Left colon (tissue), 2 donors: ENCODE results near the gene FBXW4. TPM values are rescaled to one million over a fixed set of nuclear protein-coding genes. Genes with fewer than 3 reads are reported as not detected.
A peak's percentile ranks its signal among the peaks of the same experiment; 100 is the strongest.
"Not testable (repeated sequence)": the region's sequence is repeated elsewhere in the genome, so short reads cannot be mapped to it uniquely, and the experiment has no call there.

ENCODE experiments used
- ATAC-seq: fragments of 200-7000 bp; cut with Tn5 transposase; one replicate; pipeline ENCODE4 v1.9.1; 2020; ENCODE audit warnings: mild to moderate bottlenecking, moderate library complexity
- DNase-seq, 2 donors: peaks; one replicate each; pipeline ENCODE4 v3.0.0-alpha.2; 2020
- intact Hi-C, 2 donors: fragments of 100-400 bp; cut with DNase I in 1 of 2; cut with micrococcal nuclease in 1 of 2; formaldehyde crosslinking; loops; one replicate each; pipeline versions ENCODE4 v1.11.2 to v1.14.0; 2022; cut with DNase I, micrococcal nuclease
- total RNA-seq, 2 donors: library from RNA; stranded (reverse); fragmentation: NEBNext Ultra II Directional; extraction: Animal tissue kit (Norgen Biotek cat#: 25700); gene quantifications; one replicate each; pipeline ENCODE4 v1.2.1, GENCODE V29; 2021
- donor health status: DM: no; HTN: no; CAD: no.
- donor health status: DM: yes; HTN: yes; CAD: no.

Gene FBXW4
- total RNA-seq, 2 donors from 2014 or later = 57.3 to 57.5 TPM

- DNase-seq (no peak), ATAC-seq (no peak)
- intact Hi-C loops = loop anchor here in 1 of 2 donors (5.0 kb wide), 1 partner anchor 175 kb away; the partner anchor contains the start of gene NPM3
Observed at GRCh38 chr10:101607124-101607523, 87.8 kb downstream of the FBXW4 start.

GRCh38 chr10:101602761-101603398, 92.1 kb downstream of the FBXW4 start:
- ATAC-seq (peak; percentile 86), DNase-seq (peak; percentile 52 to 75)
- intact Hi-C loops = no loop called here

DNA sequence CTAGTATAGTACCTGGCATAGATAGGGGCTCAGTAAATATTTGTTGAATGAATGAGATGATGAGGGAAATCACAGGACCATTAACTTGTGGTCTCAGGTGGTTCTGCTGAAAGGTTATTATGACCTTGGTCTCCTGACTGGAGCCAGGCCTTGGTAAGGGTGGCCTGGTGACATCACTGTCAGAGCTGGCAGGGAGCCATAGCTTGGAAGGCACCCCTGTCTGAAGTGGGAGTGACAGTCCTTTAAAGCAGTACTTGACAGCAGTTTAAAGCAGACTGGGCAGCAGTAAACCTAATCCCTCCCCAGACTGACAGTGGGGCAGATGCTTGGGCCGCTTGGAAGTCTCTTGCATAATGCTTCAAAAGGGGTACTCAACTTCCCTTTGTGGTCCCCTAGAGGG, 93.4 kb downstream of the FBXW4 start:
- no peak for DNase-seq
- no peak for ATAC-seq
- intact Hi-C loops = no loop called here

DNA sequence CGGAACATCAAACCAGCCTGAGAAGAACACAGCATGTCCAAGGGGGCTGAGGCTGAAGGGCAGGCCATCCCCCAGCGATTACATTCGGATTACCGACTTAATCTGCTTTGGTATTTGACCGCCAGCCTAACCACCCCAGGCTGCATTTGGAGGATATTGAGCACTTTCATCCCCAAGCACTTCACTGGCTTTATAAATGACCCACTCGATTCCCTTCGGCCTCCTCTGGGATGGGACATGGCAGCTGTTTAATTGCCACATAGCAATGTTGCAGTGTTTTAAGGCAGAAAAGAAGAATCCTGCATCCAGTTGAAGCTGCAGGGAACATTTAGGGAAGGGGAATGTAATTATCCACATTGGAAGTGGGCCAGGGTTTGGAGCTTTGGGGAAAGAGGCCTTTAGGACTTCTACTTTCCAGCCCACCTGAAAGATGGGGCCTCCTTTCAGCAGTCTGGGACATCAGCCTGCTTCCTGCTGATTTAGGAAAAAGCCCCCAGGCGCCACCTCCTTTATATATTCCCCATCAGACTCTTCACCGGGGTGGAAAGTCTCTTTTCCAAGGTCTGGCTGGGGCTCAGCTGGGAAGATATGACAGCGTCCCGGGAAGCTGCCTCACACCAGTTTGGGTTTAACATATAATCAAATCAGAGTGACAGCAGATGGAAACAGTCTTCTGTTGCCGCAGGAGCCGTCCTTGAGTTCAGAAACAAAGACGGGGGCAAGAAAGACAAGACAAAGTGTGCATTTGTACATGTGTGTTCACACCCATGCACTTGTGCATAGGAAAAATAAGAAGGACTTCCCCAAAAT, 97.7 kb downstream of the FBXW4 start:
- intact Hi-C loops = no loop called here
- no peak for DNase-seq

DNA sequence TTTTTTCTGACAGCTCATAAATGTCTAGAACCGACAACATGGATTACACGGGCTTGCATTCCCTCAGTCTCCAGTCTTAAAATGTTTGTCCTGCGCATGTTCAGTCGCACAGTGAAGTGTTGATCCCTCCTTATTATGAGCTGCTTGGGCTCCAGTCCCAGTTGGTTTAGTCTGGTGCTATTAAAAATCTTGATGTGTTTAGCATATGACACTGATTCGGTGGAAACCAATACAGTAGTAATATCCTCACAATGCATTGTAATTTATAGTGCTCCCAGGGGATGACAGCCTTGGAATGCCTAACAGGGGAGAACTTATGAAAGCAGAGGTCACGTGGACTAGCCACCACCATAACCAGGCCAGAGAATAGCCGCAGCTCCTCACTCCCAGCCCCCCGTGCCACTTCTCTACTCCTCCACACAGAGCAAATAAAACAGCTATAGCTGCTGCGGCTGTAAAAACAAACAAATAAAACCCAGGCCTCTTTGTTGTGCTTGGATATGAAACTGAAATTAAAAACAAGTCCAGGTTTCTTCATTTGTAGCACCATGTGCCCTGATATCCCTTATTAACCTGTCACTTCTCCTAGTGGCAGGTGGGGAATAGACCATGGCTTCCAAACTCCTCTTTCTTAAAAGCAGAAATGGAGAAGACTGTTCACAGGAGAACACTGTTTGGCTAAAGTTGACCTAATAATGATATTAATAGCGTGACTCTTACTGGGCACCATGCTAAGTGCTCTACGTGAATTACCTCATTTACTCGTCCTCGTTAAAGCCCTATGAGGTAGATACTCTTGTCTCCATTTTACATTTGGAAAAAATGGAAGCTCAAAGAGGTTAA, 99.2 kb downstream of the FBXW4 start:
- intact Hi-C loops = no loop called here
- ATAC-seq = peak; percentile 33
- DNase-seq = no peak

More for the DNA sequence above, 97.7 kb downstream of the FBXW4 start:
- no peak for ATAC-seq

DNA sequence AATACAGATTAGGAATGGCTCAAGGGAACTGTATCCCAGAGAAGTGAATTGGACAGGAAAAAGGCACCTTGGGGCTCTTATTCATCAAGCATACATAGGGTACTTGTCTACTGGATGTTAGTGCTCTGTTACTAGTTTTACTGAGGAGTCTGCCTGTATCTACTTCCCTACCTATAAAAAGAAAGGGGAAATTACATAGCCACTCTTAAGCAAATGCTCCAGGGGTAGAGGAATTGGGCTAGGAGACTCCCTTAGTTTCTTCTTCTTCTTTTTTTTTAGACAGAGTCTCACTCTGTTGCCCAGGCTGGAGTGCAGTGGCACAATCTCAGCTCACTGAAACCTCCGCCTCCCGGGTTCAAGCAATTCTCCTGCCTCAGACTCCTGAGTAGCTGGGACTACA, 101.6 kb downstream of the FBXW4 start:
- intact Hi-C loops, ATAC-seq, DNase-seq: not testable (repeated sequence)

DNA sequence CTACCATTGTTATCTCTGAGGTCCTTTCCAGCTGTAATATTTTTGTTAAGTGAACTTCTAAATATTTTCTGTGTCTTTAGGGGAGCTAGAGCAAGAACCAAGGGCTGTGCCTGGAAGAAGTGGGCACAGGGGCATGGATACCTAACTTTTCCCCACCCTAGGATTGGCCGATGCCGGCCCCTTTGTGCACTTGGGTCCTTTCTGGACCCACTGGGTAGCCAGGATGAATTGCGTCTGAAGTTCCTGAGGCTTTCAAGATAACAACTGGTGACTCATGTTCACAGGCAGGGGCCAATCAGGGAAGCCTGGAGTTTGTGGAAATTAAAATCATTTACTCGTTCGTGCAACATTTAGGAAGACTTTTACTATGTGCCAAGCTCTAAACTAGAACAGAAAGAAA, 106.1 kb downstream of the FBXW4 start:
- DNase-seq (no peak), ATAC-seq (no peak)
- intact Hi-C loops = no loop called here

GRCh38 chr10:101587725-101588653, 107.0 kb downstream of the FBXW4 start, which contains the start of the genes DPCD and POLL:
Gene DPCD (plus strand): TSS chr10:101588321. CDS start chr10:101588337, 16 bp downstream.
Gene POLL (minus strand): TSS chr10:101588257. CDS start chr10:101587360, 897 bp downstream.
- intact Hi-C loops = no loop called here
- DNase-seq = peak; percentile 97 to 100
- peak; percentile 98 for ATAC-seq

DNA sequence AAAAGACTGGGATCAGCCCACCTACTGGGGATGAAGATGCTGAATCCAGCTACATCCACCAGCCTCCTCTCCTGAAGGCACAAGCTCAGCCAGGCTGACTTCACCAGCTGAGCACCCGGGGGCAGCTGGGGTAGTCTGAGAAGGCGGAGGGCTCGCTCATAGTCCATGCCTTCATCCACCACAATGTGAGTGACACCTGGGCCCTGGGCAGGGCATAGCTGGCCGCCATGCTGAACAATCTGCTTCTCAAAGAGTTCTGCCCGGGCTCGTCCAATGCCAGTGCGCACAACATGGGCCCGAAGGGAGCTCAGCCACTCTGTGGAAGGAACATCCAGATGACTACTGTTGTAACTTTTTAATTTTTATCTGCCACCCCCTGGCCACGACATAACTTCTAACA, 109.1 kb downstream of the FBXW4 start:
- DNase-seq (no peak), ATAC-seq (no peak)

DNA sequence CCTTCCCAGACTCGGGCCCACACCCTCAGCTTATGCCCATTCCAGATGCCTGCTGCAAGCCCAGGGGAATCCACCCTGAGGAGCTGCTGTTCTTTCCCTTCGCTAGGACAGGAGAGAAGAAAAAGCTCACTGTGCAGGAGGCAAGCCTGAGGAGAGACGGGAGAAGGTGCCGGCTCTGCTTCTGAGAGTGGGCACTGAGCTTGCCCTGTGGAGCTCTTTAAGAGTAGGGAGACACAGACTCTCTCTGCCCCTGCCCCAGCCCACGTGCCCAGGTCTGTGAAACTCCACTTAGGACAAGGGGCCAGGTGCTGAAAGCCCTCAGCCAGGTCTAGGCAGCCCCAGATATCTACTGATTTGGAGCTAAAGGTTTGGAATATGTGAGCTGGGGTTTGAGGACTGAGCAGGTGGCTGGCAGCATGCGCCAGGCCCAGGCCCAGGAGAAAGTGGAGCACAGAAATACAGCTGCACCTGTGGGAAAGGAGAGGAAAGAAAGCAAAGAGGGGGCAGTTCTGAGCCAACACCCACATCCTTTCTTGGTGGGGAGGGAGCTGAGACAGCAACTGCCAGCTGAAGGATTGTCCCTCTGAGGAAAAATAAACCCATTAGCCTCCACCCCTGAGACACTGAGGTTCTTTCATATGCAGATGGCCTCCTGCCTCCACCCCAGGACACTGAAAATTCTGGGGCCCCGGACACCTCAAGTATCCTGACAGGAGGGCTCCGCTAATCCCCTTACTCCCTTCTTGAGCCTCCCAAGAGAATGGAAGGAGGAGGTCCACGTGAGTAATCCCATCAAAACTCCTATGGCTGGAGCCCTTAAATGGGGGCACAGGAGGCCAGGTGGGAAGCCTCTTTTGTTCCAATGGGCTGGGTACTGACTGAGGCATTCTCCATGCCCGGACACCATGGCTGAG, 114.2 kb downstream of the FBXW4 start:
- ATAC-seq (no peak), DNase-seq (no peak)
- intact Hi-C loops = no loop called here

More for the DNA sequence above, 109.1 kb downstream of the FBXW4 start:
- intact Hi-C loops = no loop called here

- DNase-seq (no peak), ATAC-seq (no peak)
- intact Hi-C loops = no loop called here
Observed at GRCh38 chr10:101579516-101579870, 115.5 kb downstream of the FBXW4 start.

GRCh38 chr10:101578803-101579515, 116.0 kb downstream of the FBXW4 start:
- DNase-seq (no peak), ATAC-seq (no peak)
- intact Hi-C loops = no loop called here

DNA sequence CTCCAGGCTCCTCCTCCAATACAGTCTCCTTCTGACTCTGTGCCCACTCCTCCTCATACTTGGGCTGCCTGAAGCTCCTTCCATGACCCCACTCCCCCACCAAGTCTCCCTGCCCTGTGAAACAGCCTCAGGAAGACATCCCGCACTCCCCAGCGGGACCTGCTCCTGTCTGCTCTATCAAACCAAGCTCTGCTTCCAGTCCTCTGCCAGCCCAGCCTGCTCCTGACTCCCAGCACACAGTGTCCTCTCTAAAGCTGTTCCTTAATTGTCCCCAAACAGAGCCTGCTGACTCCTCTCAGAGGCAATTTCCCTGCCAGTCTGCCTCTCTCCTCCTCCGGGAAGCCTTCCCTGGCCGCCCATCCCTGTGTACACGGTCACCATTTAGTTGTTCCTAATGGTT, 116.8 kb downstream of the FBXW4 start:
- DNase-seq = no peak
- intact Hi-C loops = no loop called here
- no peak for ATAC-seq

DNA sequence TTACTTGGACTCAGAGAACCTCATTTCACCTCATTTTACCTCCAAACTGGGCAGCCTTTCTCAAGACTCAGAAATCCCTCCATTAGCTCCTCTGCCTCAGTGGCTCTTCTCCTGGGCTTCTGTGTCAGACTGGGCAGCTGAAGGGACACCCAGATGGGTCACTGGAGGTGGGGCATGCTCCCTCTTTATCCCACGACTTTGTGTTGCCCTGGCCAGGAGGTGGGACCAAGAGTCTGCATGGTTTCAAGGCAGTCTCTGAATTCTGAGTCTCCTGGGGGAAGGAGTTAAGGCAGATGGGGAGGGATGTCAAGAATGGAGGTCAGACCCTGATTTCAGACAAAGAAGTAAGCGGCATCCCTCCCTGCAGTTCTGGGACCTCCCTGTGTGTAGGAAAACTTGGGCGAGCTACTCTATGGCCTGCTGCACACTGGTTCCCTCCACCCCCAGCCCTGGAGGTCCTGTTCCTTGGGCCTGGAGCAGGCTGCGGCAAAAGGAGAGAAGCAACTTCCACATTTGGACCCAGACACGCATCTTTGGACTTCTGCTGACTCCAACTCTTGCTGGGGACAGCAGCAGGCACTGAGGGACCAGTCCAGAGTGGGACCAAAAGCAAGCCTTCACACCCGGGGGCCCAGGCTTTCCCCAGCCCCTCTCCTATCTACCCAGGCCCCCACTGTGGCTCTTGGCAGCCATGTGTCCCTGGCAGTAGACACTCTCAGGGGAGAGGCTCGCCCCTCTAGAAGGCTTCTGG, 117.7 kb downstream of the FBXW4 start:
- intact Hi-C loops = no loop called here
- DNase-seq (no peak), ATAC-seq (no peak)

- peak; percentile 45 for ATAC-seq
- intact Hi-C loops = no loop called here
- DNase-seq = no peak
Observed at GRCh38 chr10:101576211-101576863, 118.6 kb downstream of the FBXW4 start.
